HG03457 (cell line): ENCODE results near the gene COX19.
"Not testable (repeated sequence)": the region's sequence is repeated elsewhere in the genome, so short reads cannot be mapped to it uniquely, and the experiment has no call there.

Experiments used
- ATAC-seq: cut with Tn5 transposase; IDR thresholded peaks from one replicate; pipeline ENCODE4 v1.9.1; 2021; ENCODE audit warnings: moderate number of reproducible peaks; ENCODE audit not compliant: unreplicated experiment

COX19 gene

DNA sequence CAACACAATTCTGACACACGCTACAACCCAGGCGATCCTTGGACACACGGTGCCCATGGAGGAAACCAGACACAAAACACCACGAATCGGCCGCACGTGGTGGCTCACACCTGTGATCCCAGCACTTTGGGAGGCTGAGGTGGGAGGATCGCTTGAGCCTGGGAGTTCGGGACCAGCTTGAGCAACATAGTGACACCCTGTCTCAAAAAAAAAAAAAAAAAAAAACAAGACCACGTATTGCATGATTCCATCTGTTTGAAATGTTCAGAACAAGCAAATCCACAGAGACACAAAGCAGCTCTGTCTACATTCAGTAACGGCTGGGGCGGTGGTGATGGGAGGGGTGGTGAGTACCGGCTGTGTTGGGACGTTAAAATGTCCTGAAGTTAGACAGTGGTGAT lies 46.0 kb downstream of the COX19 start:
- ATAC-seq: no peak

- no peak for ATAC-seq
These were observed 48.2 kb downstream of the COX19 start for GRCh38 chr7:927031-927671.

- no peak for ATAC-seq
These were observed 49.0 kb downstream of the COX19 start for GRCh38 chr7:926061-927030.

- no peak for ATAC-seq
These were observed 49.7 kb downstream of the COX19 start for GRCh38 chr7:925601-926000.

DNA sequence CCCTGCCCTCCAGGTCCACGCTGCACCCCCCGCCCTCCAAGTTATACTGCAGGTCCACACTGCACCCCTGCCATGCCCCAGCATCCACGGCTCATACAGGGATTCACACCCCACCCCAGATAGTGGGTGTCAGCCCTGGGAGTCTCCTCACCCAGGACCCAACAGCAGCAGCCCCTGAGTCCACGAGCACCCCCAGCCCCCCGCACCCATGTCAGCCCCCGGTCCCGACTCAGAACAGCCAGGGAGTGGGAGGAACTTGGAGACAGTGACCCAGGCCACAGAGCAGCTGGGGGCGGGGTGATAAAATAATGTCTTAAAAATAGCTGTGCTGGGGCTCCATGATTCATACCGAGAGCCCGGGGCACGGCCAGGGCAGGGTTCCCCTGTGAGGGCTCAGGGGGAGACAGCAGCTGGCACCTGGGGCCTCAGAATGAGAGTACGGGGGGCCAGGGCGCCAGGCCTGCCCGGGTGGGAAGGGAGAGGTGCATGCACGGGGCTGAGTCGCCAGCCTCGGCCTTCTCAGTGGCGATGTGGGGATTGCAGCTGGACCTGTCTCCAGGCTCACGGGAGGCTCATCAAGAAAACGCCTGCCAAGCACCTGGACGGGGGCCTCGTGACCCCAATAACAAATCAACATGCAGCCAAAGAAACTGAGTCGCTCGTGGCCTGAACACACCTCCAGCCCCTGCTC lies 50.7 kb downstream of the COX19 start:
- peak; percentile 43 for ATAC-seq

DNA sequence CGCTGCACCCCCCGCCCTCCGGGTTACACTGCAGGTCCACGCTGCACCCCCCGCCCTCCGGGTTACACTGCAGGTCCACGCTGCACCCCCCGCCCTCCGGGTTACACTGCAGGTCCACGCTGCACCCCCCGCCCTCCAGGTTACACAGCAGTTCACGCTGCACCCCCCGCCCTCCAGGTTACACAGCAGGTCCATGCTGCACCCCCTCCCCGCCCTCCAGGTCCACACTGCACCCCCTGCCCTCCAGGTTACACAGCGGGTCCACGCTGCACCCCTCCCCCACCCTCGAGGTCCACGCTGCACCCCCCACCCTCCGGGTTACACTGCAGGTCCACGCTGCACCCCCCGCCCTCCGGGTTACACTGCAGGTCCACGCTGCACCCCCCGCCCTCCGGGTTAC lies 51.3 kb downstream of the COX19 start:
- not testable (repeated sequence) for ATAC-seq

GRCh38 chr7:923108-924041 lies 52.0 kb downstream of the COX19 start:
- peak; percentile 64 for ATAC-seq

- no peak for ATAC-seq
These were observed 52.8 kb downstream of the COX19 start for GRCh38 chr7:922334-923107.

- no peak for ATAC-seq
These were observed 53.6 kb downstream of the COX19 start for GRCh38 chr7:921581-922333.

GRCh38 chr7:921071-921461 lies 54.3 kb downstream of the COX19 start:
- no peak for ATAC-seq

DNA sequence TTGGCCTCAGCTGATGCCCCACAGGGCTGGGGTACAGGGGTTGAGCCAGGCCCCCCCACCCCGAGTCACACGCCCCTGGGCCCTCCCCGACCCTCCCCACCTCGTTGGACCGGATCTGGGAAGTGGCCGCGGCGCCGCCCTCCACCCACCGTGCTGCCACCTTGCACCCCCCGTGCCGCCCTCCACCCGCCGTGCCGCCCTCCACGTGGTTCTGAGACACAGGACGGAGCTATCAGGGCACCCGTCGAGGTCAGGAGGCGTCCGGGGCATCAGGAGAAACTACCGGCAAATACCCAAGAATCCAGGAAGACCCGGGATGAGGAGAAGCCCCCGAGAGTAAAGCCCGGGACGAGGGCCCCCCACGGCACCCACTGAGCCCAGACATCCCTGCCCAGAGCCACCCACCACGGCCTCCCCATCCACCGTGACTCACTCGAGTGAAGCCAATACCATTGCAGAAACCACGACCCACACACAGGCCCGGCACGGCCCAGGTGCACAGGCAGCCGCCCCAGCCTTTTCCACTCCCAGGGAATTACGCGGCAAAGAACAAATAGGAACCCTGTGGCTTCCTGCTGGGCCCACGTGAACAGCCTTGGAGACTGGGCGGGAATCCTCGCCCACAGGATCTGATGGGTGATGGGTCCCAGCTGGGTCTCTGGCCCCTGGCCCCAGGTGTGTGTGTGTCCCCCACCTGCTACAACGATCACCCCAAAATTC lies 54.8 kb downstream of the COX19 start:
- ATAC-seq: no peak

- ATAC-seq: no peak
These were observed 55.4 kb downstream of the COX19 start for GRCh38 chr7:919924-920341.

DNA sequence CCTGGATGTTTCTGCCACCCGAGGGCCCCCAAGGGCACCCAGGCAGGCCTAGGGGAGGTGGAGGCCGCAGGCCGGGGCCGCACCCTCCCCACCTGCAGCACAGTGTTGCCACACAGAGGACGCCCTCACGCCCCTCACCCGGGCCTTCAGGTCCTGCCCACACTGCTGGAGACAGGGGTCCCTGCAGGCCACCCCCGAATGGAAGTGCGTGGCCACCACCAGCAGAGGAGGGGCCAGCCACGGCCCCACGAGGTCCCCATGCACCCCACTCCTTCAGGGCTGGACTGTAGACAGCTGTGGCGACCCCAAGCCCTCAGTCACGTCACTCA lies 56.3 kb downstream of the COX19 start:
- ATAC-seq: no peak

DNA sequence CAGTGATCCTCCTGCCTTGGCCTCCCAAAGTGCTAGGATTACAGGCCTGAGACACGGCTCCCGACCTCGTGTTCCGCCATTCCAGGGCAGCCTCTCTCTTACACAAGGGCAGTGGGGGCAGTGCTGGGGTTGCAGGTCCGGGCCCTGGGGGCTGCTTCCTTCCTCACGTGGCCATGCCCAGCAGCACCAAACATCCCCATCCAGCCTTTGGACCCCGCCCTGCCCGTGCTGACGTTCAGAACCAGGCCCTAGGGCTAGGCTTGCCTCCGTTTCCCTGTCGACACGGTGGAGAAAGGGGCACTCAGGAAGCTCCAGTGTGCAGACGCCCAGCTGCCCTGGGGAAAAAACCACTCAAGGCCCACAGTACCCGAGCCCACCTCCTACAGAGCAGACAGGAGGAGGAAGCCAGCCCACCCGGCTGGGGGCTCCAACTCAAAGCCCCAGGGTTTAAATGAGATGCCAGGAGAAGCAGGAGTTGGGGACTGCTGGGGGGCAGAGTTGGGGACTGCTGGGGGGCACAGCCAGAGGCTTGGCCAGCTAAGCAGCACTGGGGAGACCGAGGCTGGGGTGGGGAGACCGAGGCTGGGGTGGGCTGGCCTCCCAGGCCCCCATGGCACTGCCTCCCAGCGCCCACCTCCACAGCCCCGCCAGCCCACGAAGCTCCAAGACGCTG lies 56.8 kb downstream of the COX19 start:
- no peak for ATAC-seq

- no peak for ATAC-seq
These were observed 57.3 kb downstream of the COX19 start for GRCh38 chr7:918118-918425.

DNA sequence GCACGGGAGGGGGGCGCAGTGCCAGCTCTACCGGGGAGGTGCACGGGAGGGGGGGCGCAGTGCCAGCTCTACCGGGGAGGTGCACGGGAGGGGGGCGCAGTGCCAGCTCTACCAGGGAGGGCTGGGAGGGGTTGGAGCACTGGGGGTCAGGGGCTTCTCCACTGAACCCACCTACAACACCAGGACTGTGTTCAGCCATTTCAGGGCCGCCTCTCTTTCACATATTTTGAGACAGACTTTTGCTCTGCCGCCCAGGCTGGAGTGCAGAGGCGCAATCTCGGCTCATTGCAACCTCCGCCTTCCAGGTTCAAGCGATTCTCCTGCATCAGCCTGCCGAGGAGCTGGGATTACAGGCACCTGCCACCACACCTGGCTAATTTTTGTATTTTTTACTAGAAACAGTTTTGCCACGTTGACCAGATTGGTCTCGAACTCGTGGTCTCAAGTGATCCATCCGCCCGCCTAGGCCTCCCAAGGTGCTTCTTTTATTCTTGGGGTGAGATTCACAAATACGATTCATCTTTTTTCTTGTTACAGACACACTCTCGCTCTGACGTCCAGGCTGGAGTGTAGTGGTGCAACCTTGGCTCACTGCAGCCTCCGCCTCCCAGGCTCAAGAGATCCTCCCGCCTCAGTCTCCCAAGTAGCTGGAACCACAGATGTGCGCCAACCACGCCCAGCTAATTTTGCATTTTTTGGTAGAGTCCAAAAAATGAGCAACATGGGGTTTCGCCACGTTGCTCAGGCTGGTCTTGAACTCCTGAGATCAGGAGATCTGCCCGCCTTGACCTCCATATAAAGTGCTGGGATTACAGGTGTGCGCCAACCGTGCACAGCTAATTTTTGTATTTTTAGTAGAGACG lies 57.9 kb downstream of the COX19 start:
- ATAC-seq: no peak

DNA sequence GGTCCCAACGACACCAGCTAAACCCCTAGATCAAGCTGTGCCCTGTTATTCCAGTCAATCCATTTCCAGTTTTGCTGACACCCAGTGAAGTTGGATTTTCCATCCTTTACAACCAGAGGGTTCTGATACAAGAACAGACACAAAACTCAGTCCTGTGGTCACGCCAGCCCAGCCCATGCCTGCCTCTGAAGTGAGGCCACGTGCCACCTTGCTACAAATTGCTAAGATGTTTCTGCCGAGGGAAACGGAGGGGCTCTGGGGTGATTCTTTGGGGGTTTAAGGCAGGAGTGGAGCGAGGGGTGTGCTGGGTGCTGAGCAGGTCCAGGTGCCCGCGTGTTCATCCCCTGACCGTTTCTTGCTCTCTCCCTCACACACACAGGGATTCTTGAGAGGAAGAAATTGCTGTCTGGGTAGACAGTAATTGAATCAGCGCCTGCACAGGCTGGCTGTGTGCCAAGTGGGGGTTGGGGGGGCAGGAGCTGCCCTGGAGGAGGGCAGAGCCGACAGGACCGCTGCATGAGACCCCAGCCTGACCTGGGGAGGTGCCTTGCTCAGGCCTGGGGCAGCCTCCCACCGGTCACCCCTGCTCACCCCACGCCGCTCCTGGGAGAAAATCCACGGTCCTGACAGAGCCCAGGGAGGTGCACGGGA lies 58.9 kb downstream of the COX19 start:
- ATAC-seq: no peak
